ENCODE measurements around the gene CADPS2. TPM values are rescaled to one million over a fixed set of nuclear protein-coding genes. Genes with fewer than 3 reads are reported as not detected.

Gene CADPS2
- total and polyA plus RNA-seq, 8 donors, result 7.0 to 57.8 (median 29.7) TPM

- TF ChIP-seq EP300 (IDR thresholded peaks at IDR 0.05) (no peak), POLR2A (IDR thresholded peaks at IDR 0.05) (no peak), POLR2AphosphoS5 (IDR thresholded peaks at IDR 0.05) (no peak), CTCF (IDR thresholded peaks at IDR 0.05) (no peak)
- H3K36me3 ChIP-seq, result no peaks in the 10 kb centered on the region
- H3K4me1 ChIP-seq, result peaks cover 11 to 29% (median 22%) of the 10 kb centered on the region in 4 donors
- whole genome bisulfite sequencing, 5 donors, result 4 to 11% (median 6%) methylated on average over 47 to 71 of the region's 71 CpGs
- H3K27me3 ChIP-seq, result peaks cover 13 to 64% (median 54%) of the 10 kb centered on the region in 3 donors
- DNase-seq, result peak in 1 of 2 donors; percentile 33
- H3K9me3 ChIP-seq, result peaks cover 0 to 2% (median 0%) of the 10 kb centered on the region in 4 donors
- H3K27ac ChIP-seq, result no peak overlapping the region
- H3K4me3 ChIP-seq, result peak overlapping the region in 2 of 4 donors; percentile 14 to 25
- intact Hi-C loops (cut with DNase I; ENCODE audit: low total_unique reads), result no loop called here
Observed at GRCh38 chr7:122316467-122317388, 569.5 kb downstream of the CADPS2 start.

GRCh38 chr7:122315507-122316466 is 570.5 kb downstream of the CADPS2 start:
- TF ChIP-seq POLR2AphosphoS5 (IDR thresholded peaks at IDR 0.05), result no peak
- TF ChIP-seq POLR2A (IDR thresholded peaks at IDR 0.05), result no peak
- no peak for TF ChIP-seq EP300 (IDR thresholded peaks at IDR 0.05)
- no peak for TF ChIP-seq CTCF (IDR thresholded peaks at IDR 0.05)

DNA sequence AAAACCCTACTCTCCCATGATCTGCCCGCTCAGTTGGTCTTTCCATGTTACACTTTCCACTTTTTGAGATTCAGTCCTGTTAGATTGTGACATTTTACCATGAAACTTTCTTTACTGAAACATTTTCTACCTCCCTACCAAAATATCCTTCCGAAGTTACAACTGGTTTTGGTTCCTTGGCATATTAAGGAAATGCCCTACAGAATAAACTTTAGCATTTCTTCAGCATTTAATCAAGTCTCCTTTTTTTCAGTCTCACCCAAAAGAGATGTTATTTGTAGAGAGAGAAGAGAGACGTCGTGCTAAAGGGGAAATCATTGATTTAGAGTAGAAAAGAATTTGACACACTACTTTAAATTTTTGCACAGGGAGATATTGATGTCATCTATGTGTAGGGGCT is 572.0 kb downstream of the CADPS2 start:
- intact Hi-C loops (cut with DNase I; ENCODE audit: low total_unique reads), result no loop called here
- 20 to 30% (median 26%) methylated on average over 4 of the region's 4 CpGs for WGBS, 5 donors
- DNase-seq, result no peak
- Histone ChIP-seq H3K9me3 (peaks cover 0 to 7% (median 0%) of the 10 kb centered on the region in 4 donors), H3K36me3 (no peaks in the 10 kb centered on the region), H3K4me1 (peaks cover 18 to 51% (median 37%) of the 10 kb centered on the region in 4 donors), H3K27ac (no peak overlapping the region), H3K4me3 (no peak overlapping the region), H3K27me3 (peaks cover 26 to 89% (median 78%) of the 10 kb centered on the region in 3 donors)
- TF ChIP-seq CTCF (IDR thresholded peaks at IDR 0.05), result no peak
- no peak for TF ChIP-seq EP300 (IDR thresholded peaks at IDR 0.05)
- TF ChIP-seq POLR2AphosphoS5 (IDR thresholded peaks at IDR 0.05), result no peak
- no peak for TF ChIP-seq POLR2A (IDR thresholded peaks at IDR 0.05)

More at GRCh38 chr7:122315507-122316466, 570.5 kb downstream of the CADPS2 start:
- DNase-seq, result peak in 1 of 2 donors; percentile 6
- Histone ChIP-seq H3K4me3 (peak overlapping the region in 1 of 4 donors; percentile 25), H3K4me1 (peaks cover 13 to 37% (median 26%) of the 10 kb centered on the region in 4 donors), H3K27me3 (peaks cover 17 to 74% (median 63%) of the 10 kb centered on the region in 3 donors), H3K36me3 (no peaks in the 10 kb centered on the region), H3K27ac (no peak overlapping the region), H3K9me3 (peaks cover 0 to 7% (median 0%) of the 10 kb centered on the region in 4 donors)
- WGBS, 5 donors, result 7 to 10% (median 10%) methylated on average over 25 of the region's 25 CpGs
- intact Hi-C loops (cut with DNase I; ENCODE audit: low total_unique reads), result no loop called here

DNA sequence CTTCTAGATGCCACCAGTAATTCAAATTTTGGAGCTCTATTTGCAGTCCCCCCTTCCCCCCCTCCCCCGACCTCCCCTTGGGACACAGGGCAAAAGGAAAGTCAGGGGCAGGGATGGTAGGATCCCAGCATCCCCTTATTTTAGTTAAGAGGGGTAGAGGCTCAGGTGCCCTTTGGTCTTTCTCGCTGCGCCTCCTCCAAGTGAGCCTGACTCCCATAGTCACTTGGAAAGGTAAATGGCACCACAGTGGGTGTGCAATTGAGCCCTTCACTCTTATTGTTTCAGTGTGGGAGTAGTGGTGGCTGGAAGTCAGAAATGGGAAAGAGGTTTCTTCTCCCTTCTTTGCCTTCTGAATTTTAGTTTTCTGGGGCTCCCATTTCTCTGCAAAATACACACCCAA is 573.5 kb downstream of the CADPS2 start:
- TF ChIP-seq CTCF (IDR thresholded peaks at IDR 0.05) (no peak), POLR2A (IDR thresholded peaks at IDR 0.05) (no peak), POLR2AphosphoS5 (IDR thresholded peaks at IDR 0.05) (no peak), EP300 (IDR thresholded peaks at IDR 0.05) (no peak)
- Histone ChIP-seq H3K9me3 (peaks cover 0 to 7% (median 0%) of the 10 kb centered on the region in 4 donors), H3K27me3 (peaks cover 32 to 98% (median 93%) of the 10 kb centered on the region in 3 donors), H3K27ac (no peak overlapping the region), H3K36me3 (no peaks in the 10 kb centered on the region), H3K4me3 (no peak overlapping the region), H3K4me1 (peaks cover 18 to 51% (median 37%) of the 10 kb centered on the region in 4 donors)
- DNase-seq, result no peak
- WGBS, 5 donors, result 17 to 30% (median 21%) methylated on average over 3 of the region's 3 CpGs
- intact Hi-C loops (cut with DNase I; ENCODE audit: low total_unique reads), result no loop called here
